ENCODE measurements around the gene PMM1.

DNA sequence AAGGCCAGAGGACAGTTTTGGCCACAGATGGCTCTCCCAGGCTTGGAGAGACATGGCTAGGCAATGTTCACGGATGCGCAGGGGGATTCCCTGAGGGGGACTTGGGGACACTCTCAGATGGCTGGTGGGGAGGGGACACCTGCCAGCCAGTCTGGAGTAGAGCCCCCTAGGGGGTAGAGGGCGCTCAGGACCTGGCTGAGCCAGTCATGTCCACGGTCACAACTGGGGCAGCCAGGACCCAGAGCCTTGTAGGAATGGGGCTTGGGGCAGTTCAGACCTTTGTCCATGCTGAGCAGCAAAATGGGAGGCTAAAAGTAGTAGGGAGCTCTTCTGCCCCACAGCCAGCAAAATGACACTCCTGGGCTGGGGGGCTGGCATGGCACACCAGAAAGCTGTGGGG lies 27.2 kb downstream of the PMM1 start:
- TF ChIP-seq, protein P1, sequence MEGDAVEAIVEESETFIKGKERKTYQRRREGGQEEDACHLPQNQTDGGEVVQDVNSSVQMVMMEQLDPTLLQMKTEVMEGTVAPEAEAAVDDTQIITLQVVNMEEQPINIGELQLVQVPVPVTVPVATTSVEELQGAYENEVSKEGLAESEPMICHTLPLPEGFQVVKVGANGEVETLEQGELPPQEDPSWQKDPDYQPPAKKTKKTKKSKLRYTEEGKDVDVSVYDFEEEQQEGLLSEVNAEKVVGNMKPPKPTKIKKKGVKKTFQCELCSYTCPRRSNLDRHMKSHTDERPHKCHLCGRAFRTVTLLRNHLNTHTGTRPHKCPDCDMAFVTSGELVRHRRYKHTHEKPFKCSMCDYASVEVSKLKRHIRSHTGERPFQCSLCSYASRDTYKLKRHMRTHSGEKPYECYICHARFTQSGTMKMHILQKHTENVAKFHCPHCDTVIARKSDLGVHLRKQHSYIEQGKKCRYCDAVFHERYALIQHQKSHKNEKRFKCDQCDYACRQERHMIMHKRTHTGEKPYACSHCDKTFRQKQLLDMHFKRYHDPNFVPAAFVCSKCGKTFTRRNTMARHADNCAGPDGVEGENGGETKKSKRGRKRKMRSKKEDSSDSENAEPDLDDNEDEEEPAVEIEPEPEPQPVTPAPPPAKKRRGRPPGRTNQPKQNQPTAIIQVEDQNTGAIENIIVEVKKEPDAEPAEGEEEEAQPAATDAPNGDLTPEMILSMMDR (IDR thresholded peaks at IDR 0.05; ENCODE audit: insufficient read depth, low read length) = no peak
- TF ChIP-seq, protein P2, sequence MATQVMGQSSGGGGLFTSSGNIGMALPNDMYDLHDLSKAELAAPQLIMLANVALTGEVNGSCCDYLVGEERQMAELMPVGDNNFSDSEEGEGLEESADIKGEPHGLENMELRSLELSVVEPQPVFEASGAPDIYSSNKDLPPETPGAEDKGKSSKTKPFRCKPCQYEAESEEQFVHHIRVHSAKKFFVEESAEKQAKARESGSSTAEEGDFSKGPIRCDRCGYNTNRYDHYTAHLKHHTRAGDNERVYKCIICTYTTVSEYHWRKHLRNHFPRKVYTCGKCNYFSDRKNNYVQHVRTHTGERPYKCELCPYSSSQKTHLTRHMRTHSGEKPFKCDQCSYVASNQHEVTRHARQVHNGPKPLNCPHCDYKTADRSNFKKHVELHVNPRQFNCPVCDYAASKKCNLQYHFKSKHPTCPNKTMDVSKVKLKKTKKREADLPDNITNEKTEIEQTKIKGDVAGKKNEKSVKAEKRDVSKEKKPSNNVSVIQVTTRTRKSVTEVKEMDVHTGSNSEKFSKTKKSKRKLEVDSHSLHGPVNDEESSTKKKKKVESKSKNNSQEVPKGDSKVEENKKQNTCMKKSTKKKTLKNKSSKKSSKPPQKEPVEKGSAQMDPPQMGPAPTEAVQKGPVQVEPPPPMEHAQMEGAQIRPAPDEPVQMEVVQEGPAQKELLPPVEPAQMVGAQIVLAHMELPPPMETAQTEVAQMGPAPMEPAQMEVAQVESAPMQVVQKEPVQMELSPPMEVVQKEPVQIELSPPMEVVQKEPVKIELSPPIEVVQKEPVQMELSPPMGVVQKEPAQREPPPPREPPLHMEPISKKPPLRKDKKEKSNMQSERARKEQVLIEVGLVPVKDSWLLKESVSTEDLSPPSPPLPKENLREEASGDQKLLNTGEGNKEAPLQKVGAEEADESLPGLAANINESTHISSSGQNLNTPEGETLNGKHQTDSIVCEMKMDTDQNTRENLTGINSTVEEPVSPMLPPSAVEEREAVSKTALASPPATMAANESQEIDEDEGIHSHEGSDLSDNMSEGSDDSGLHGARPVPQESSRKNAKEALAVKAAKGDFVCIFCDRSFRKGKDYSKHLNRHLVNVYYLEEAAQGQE (IDR thresholded peaks at IDR 0.05; ENCODE audit: insufficient replicate concordance, low read depth) = no peak
- TF ChIP-seq POLR2AphosphoS5 (IDR thresholded peaks at IDR 0.05; ENCODE audit: low read depth) (no peak), GABPA (IDR thresholded peaks at IDR 0.05; ENCODE audit: low read depth) (no peak)
